ENCODE data around the gene MYO1H.

MYO1H gene

DNA sequence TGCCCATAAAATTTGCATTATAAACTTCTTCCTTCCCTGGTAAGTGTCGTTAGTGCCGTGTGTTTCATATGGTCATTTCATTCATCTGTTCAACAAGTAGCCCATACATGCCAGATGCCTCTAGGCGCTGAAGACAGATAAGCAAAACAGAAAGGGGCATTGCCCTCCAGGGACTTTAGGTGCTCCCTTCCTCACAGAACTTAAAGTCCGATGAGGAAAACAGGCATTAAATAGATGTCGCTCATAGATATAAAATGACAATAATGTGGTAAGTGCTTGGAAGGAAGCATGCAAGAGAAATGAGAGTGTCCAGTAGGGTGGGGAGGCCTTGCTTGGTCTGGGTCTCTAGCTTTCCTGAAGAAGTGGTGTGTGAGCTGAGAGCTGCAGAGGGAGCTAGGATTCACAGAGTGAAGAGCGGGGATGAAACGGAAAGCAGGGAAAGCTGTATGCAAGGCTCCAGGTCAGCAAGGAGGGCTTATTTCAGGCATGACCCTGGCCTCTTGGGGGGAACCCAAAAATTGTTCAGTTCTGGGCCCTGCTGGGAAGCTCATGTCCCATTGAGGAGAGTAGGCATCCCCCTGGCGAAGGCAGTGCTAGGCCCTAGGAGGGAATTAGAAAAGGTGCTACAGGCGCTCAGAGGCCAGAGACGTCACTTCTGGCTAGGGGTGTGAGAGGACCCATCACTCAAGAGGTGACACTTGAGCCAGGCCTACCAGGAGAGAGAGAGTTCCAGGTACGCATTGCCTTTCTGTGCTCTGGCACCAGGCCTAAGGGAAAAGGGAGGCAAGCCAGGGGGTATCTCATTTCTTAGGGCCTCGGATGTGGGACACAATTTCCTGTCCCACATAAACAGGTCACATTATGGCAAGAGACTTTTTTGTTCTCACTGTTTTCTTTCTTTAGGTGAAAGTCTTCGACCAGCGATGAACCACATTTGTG, 141.6 kb downstream of the MYO1H start:
- Histone ChIP-seq H3K27ac (ENCODE audit: low read length, poor library complexity, severe bottlenecking) (no peak overlapping the region), H2AFZ (ENCODE audit: low read depth, low read length) (no peak overlapping the region), H3K4ac (ENCODE audit: low read depth in 1 of 2, low read length in 2 of 2) (no peak overlapping the region), H3K23ac (ENCODE audit: low read length in 2 of 2) (no peak overlapping the region), H3K9ac (ENCODE audit: low read length) (peak overlapping the region; percentile 49), H2BK15ac (ENCODE audit: low read depth, poor library complexity, severe bottlenecking) (no peak overlapping the region), H4K91ac (ENCODE audit: low read length) (no peak overlapping the region), H3K4me3 (ENCODE audit: insufficient read depth in 1 of 2, low read depth in 1 of 2, low read length in 2 of 2) (no peak overlapping the region), H3K14ac (ENCODE audit: low read length in 2 of 2) (no peak overlapping the region), H3K79me1 (replicated peaks; ENCODE audit: low read length, poor library complexity, severe bottlenecking) (peaks cover 3% of the 10 kb centered on the region), H3K18ac (ENCODE audit: low read depth in 1 of 2, low read length in 2 of 2) (no peak overlapping the region), H3K4me2 (ENCODE audit: low read length, poor library complexity, severe bottlenecking) (no peak overlapping the region), H3K36me3 (ENCODE audit: control insufficient read depth in 1 of 2, insufficient read depth in 2 of 2, low read depth in 1 of 2, low read length in 2 of 2) (peaks cover 59 to 98% of the 10 kb centered on the region in 2 experiments), H2BK12ac (ENCODE audit: low read length in 2 of 2) (no peak overlapping the region), H3K27me3 (ENCODE audit: control insufficient read depth in 1 of 2, insufficient read depth in 1 of 2, low read length in 2 of 2) (no peaks in the 10 kb centered on the region), H2BK120ac (ENCODE audit: low read depth, low read length) (no peak overlapping the region), H3K4me1 (ENCODE audit: control insufficient read depth, insufficient read depth, low read depth, low read length) (no peaks in the 10 kb centered on the region), H2AK5ac (ENCODE audit: low read length, severe bottlenecking) (no peak overlapping the region), H2BK5ac (ENCODE audit: low read depth, low read length, poor library complexity, severe bottlenecking) (no peak overlapping the region), H3K9me3 (ENCODE audit: control insufficient read depth, low read length) (no peaks in the 10 kb centered on the region), H4K8ac (ENCODE audit: low read length) (no peak overlapping the region)
- WGBS = 96% methylated on average over 14 of the region's 14 CpGs
- DNase-seq = no peak

DNA sequence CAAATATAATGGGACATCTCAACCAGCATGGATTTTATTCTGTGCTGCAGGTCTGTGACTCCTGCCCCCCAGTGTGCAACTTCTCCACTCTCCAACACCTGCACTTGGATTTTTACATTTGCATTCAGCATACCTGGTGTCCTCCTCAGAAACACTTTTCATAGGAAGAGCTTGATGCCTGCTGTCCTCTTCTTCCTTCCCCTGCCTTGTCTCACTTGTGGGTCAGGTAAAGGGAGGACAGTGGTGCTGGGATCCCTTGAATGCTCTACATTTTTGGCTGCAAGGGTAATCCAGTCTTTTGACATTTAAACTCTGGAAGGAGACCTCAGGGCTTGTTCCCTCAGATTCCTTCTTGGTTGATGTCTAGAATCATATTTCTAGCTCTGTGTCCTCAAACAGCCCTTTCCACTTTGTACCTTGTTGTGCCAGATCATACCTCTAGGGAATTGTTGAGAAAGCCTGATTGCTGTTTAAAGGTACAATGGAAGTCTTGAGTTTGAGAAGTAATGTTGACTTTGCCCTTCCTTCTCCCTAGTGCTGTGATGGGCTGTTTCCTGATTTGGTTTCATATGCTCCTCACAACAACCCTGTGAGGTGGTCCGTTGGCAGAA, 142.4 kb downstream of the MYO1H start:
- Histone ChIP-seq H2AK5ac (ENCODE audit: low read length, severe bottlenecking) (no peak overlapping the region), H3K27me3 (ENCODE audit: control insufficient read depth in 1 of 2, insufficient read depth in 1 of 2, low read length in 2 of 2) (no peaks in the 10 kb centered on the region), H2BK15ac (ENCODE audit: low read depth, poor library complexity, severe bottlenecking) (no peak overlapping the region), H3K4me3 (ENCODE audit: insufficient read depth in 1 of 2, low read depth in 1 of 2, low read length in 2 of 2) (no peak overlapping the region), H3K14ac (ENCODE audit: low read length in 2 of 2) (no peak overlapping the region), H3K79me1 (replicated peaks; ENCODE audit: low read length, poor library complexity, severe bottlenecking) (peaks cover 2% of the 10 kb centered on the region), H3K4ac (ENCODE audit: low read depth in 1 of 2, low read length in 2 of 2) (no peak overlapping the region), H3K4me1 (ENCODE audit: control insufficient read depth, insufficient read depth, low read depth, low read length) (no peaks in the 10 kb centered on the region), H2AFZ (ENCODE audit: low read depth, low read length) (no peak overlapping the region), H3K27ac (ENCODE audit: low read length, poor library complexity, severe bottlenecking) (no peak overlapping the region), H2BK12ac (ENCODE audit: low read length in 2 of 2) (no peak overlapping the region), H3K9ac (ENCODE audit: low read length) (no peak overlapping the region), H3K23ac (ENCODE audit: low read length in 2 of 2) (no peak overlapping the region), H3K18ac (ENCODE audit: low read depth in 1 of 2, low read length in 2 of 2) (no peak overlapping the region), H3K9me3 (ENCODE audit: control insufficient read depth, low read length) (no peaks in the 10 kb centered on the region), H4K8ac (ENCODE audit: low read length) (no peak overlapping the region), H2BK120ac (ENCODE audit: low read depth, low read length) (no peak overlapping the region), H2BK5ac (ENCODE audit: low read depth, low read length, poor library complexity, severe bottlenecking) (no peak overlapping the region), H4K91ac (ENCODE audit: low read length) (no peak overlapping the region), H3K4me2 (ENCODE audit: low read length, poor library complexity, severe bottlenecking) (no peak overlapping the region), H3K36me3 (ENCODE audit: control insufficient read depth in 1 of 2, insufficient read depth in 2 of 2, low read depth in 1 of 2, low read length in 2 of 2) (peaks cover 54 to 98% of the 10 kb centered on the region in 2 experiments)
- no CpG with 5 or more reads among the region's 1 CpG for WGBS
- DNase-seq = no peak

DNA sequence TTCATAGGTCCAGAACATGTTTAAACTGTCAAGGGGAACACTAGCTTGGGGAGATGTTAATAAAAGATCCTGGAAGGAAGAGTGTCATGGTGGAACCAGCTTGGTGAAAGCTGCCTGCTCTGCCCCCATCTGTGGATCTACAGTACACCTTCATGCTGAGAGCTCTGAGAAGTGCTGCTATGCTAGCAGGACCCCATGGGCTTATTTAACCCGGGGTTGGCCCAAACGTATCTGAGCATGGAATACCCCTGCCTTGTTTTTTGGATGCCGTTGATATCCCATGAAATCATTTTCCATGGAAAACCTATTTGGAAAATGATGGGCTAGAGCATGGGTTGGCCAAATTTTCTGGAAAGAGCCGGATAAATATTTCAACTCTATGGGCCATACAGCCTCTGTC, 144.0 kb downstream of the MYO1H start:
- Histone ChIP-seq H3K36me3 (ENCODE audit: control insufficient read depth in 1 of 2, insufficient read depth in 2 of 2, low read depth in 1 of 2, low read length in 2 of 2) (peaks cover 43 to 94% of the 10 kb centered on the region in 2 experiments), H2AK5ac (ENCODE audit: low read length, severe bottlenecking) (no peak overlapping the region), H2AFZ (ENCODE audit: low read depth, low read length) (no peak overlapping the region), H4K8ac (ENCODE audit: low read length) (no peak overlapping the region), H2BK12ac (ENCODE audit: low read length in 2 of 2) (no peak overlapping the region), H3K4ac (ENCODE audit: low read depth in 1 of 2, low read length in 2 of 2) (no peak overlapping the region), H2BK120ac (ENCODE audit: low read depth, low read length) (no peak overlapping the region), H3K79me1 (replicated peaks; ENCODE audit: low read length, poor library complexity, severe bottlenecking) (peaks cover 2% of the 10 kb centered on the region), H3K18ac (ENCODE audit: low read depth in 1 of 2, low read length in 2 of 2) (no peak overlapping the region), H3K9ac (ENCODE audit: low read length) (no peak overlapping the region), H3K27me3 (ENCODE audit: control insufficient read depth in 1 of 2, insufficient read depth in 1 of 2, low read length in 2 of 2) (no peaks in the 10 kb centered on the region), H3K4me3 (ENCODE audit: insufficient read depth in 1 of 2, low read depth in 1 of 2, low read length in 2 of 2) (no peak overlapping the region), H2BK5ac (ENCODE audit: low read depth, low read length, poor library complexity, severe bottlenecking) (no peak overlapping the region), H3K4me2 (ENCODE audit: low read length, poor library complexity, severe bottlenecking) (no peak overlapping the region), H3K9me3 (ENCODE audit: control insufficient read depth, low read length) (no peaks in the 10 kb centered on the region), H3K4me1 (ENCODE audit: control insufficient read depth, insufficient read depth, low read depth, low read length) (no peaks in the 10 kb centered on the region), H4K91ac (ENCODE audit: low read length) (no peak overlapping the region), H3K14ac (ENCODE audit: low read length in 2 of 2) (no peak overlapping the region), H3K23ac (ENCODE audit: low read length in 2 of 2) (no peak overlapping the region), H2BK15ac (ENCODE audit: low read depth, poor library complexity, severe bottlenecking) (no peak overlapping the region), H3K27ac (ENCODE audit: low read length, poor library complexity, severe bottlenecking) (no peak overlapping the region)
- 96% methylated on average over 4 of the region's 4 CpGs for WGBS
- no peak for DNase-seq

DNA sequence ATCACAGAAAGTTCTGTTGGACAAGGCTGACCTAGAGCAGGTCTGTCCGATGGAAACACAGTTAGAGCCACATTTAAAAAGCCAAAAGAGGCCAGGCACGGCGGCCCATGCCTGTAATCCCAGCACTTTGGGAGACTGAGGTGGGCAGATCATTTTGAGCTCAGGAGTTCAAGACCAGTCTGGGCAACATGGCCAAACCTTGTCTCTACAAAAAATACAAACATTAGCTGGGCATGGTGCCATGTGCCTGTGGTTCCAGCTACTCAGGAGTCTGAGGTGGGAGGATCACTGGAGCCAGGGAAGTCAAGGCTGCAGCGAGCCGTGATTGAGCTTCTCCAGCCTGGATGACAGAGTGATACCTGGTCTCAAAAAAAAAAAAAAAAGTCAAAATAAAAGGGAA, 144.7 kb downstream of the MYO1H start:
- H4K91ac ChIP-seq (ENCODE audit: low read length) = no peak overlapping the region
- H3K4me3 ChIP-seq (ENCODE audit: insufficient read depth in 1 of 2, low read depth in 1 of 2, low read length in 2 of 2) = no peak overlapping the region
- H3K23ac ChIP-seq (ENCODE audit: low read length in 2 of 2) = no peak overlapping the region
- no peak overlapping the region for H2BK15ac ChIP-seq (ENCODE audit: low read depth, poor library complexity, severe bottlenecking)
- H3K9me3 ChIP-seq (ENCODE audit: control insufficient read depth, low read length) = no peaks in the 10 kb centered on the region
- H3K79me1 ChIP-seq (replicated peaks; ENCODE audit: low read length, poor library complexity, severe bottlenecking) = peaks cover 1% of the 10 kb centered on the region
- no peak overlapping the region for H3K4me2 ChIP-seq (ENCODE audit: low read length, poor library complexity, severe bottlenecking)
- no peaks in the 10 kb centered on the region for H3K4me1 ChIP-seq (ENCODE audit: control insufficient read depth, insufficient read depth, low read depth, low read length)
- H2BK120ac ChIP-seq (ENCODE audit: low read depth, low read length) = no peak overlapping the region
- no peak overlapping the region for H3K27ac ChIP-seq (ENCODE audit: low read length, poor library complexity, severe bottlenecking)
- no peak for DNase-seq
- no peak overlapping the region for H2BK5ac ChIP-seq (ENCODE audit: low read depth, low read length, poor library complexity, severe bottlenecking)
- 96% methylated on average over 5 of the region's 5 CpGs for whole genome bisulfite sequencing
- no peaks in the 10 kb centered on the region for H3K27me3 ChIP-seq (ENCODE audit: control insufficient read depth in 1 of 2, insufficient read depth in 1 of 2, low read length in 2 of 2)
- H2BK12ac ChIP-seq (ENCODE audit: low read length in 2 of 2) = no peak overlapping the region
- H3K18ac ChIP-seq (ENCODE audit: low read depth in 1 of 2, low read length in 2 of 2) = no peak overlapping the region
- peaks cover 36 to 90% of the 10 kb centered on the region in 2 experiments for H3K36me3 ChIP-seq (ENCODE audit: control insufficient read depth in 1 of 2, insufficient read depth in 2 of 2, low read depth in 1 of 2, low read length in 2 of 2)
- H4K8ac ChIP-seq (ENCODE audit: low read length) = no peak overlapping the region
- H2AFZ ChIP-seq (ENCODE audit: low read depth, low read length) = no peak overlapping the region
- no peak overlapping the region for H3K4ac ChIP-seq (ENCODE audit: low read depth in 1 of 2, low read length in 2 of 2)
- no peak overlapping the region for H3K14ac ChIP-seq (ENCODE audit: low read length in 2 of 2)
- H2AK5ac ChIP-seq (ENCODE audit: low read length, severe bottlenecking) = no peak overlapping the region
- no peak overlapping the region for H3K9ac ChIP-seq (ENCODE audit: low read length)

Data from mesenchymal stem cell (in vitro differentiated cells and primary cell).